ENCODE data around the gene PRPH2.
"Not testable (repeated sequence)": the region's sequence is repeated elsewhere in the genome, so short reads cannot be mapped to it uniquely, and the experiment has no call there.

PRPH2 gene

DNA sequence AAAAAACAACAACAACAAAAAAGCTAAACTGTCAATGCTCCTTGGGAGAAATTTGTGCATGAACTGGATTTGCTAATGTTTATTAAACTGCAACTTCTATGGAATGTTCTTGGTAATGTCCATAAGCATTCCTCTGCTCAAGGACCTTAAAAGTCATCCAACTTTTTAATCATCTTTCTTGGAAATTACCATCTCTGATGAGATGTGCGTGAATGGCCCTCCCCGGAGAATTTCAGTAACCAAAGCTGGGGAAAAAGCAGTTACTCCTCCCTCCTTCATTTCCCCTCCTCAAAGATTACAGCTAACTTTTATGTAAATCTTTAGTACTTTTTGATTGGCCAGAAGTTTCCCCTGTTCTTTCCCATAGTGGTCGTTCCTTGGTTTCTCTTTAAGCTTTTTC lies 18.3 kb upstream of the PRPH2 start:
- Histone ChIP-seq H3K27ac (ENCODE audit: low read depth, low read length, severe bottlenecking) (no peak overlapping the region), H3K9me3 (ENCODE audit: control insufficient read depth, low read length) (no peaks in the 10 kb centered on the region), H3K36me3 (ENCODE audit: control insufficient read depth, insufficient read depth, low read length) (peaks cover 6% of the 10 kb centered on the region), H3K4me1 (ENCODE audit: control insufficient read depth, insufficient read depth, low read length, poor library complexity, severe bottlenecking) (peaks cover 10% of the 10 kb centered on the region), H3K4me3 (ENCODE audit: extremely low read depth, insufficient read depth, low read length, poor library complexity, severe bottlenecking) (no peak overlapping the region)
- WGBS, 2 experiments (ENCODE audit: insufficient coverage in 2 of 2): 100% methylated on average over 1 of the region's 3 CpGs; no CpG with 5 or more reads in 1 of the 2 experiments

- Histone ChIP-seq H3K9me3 (ENCODE audit: control insufficient read depth, low read length) (no peaks in the 10 kb centered on the region), H3K4me1 (ENCODE audit: control insufficient read depth, insufficient read depth, low read length, poor library complexity, severe bottlenecking) (peaks cover 4% of the 10 kb centered on the region), H3K36me3 (ENCODE audit: control insufficient read depth, insufficient read depth, low read length) (no peaks in the 10 kb centered on the region), H3K4me3 (ENCODE audit: extremely low read depth, insufficient read depth, low read length, poor library complexity, severe bottlenecking) (no peak overlapping the region), H3K27ac (ENCODE audit: low read depth, low read length, severe bottlenecking) (no peak overlapping the region)
- 67 to 80% methylated on average over 1 to 2 of the region's 3 CpGs for WGBS, 2 experiments (ENCODE audit: insufficient coverage in 2 of 2)
Measured at GRCh38 chr6:42735976-42736375, 13.6 kb upstream of the PRPH2 start.

GRCh38 chr6:42733867-42734481 lies 11.6 kb upstream of the PRPH2 start:
- not testable (repeated sequence) for H3K4me3 ChIP-seq (ENCODE audit: extremely low read depth, insufficient read depth, low read length, poor library complexity, severe bottlenecking); H3K36me3 ChIP-seq (ENCODE audit: control insufficient read depth, insufficient read depth, low read length); H3K4me1 ChIP-seq (ENCODE audit: control insufficient read depth, insufficient read depth, low read length, poor library complexity, severe bottlenecking); H3K27ac ChIP-seq (ENCODE audit: low read depth, low read length, severe bottlenecking); H3K9me3 ChIP-seq (ENCODE audit: control insufficient read depth, low read length)
- 90 to 98% methylated on average over 5 to 10 of the region's 13 CpGs for WGBS, 2 experiments (ENCODE audit: insufficient coverage in 2 of 2)

DNA sequence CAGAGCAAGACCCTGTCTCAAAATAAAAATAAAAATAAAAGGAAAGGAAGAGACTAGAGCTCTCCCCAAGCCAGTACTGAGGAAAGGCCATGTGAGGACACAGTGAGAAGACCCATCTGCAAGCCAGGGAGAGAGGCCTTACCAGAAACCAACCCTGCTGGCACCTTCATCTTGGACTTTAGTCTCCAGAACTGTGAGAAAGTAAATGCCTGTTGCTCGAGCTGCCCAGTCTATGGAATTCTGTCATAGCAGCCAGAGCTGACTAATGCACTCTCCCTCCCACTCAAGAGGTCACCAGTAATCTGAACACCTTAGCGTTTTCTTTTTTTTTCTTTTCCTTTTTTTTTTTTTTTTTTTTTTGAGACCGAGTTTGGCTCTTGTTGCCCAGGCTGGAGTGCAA lies 7.3 kb upstream of the PRPH2 start:
- 50 to 100% methylated on average over 1 of the region's 3 CpGs for WGBS, 2 experiments (ENCODE audit: insufficient coverage in 2 of 2)
- Histone ChIP-seq H3K4me3 (ENCODE audit: extremely low read depth, insufficient read depth, low read length, poor library complexity, severe bottlenecking) (no peak overlapping the region), H3K36me3 (ENCODE audit: control insufficient read depth, insufficient read depth, low read length) (no peaks in the 10 kb centered on the region), H3K4me1 (ENCODE audit: control insufficient read depth, insufficient read depth, low read length, poor library complexity, severe bottlenecking) (peaks cover 4% of the 10 kb centered on the region), H3K27ac (ENCODE audit: low read depth, low read length, severe bottlenecking) (no peak overlapping the region), H3K9me3 (ENCODE audit: control insufficient read depth, low read length) (no peaks in the 10 kb centered on the region)

- Histone ChIP-seq H3K4me3 (ENCODE audit: extremely low read depth, insufficient read depth, low read length, poor library complexity, severe bottlenecking) (no peak overlapping the region), H3K36me3 (ENCODE audit: control insufficient read depth, insufficient read depth, low read length) (no peaks in the 10 kb centered on the region)
- 93 to 96% methylated on average over 3 to 21 of the region's 22 CpGs for WGBS, 2 experiments (ENCODE audit: insufficient coverage in 2 of 2)
Measured at GRCh38 chr6:42727627-42728026, 5.2 kb upstream of the PRPH2 start.

GRCh38 chr6:42727087-42727611 lies 4.8 kb upstream of the PRPH2 start:
- Histone ChIP-seq H3K4me1 (ENCODE audit: control insufficient read depth, insufficient read depth, low read length, poor library complexity, severe bottlenecking) (no peaks in the 10 kb centered on the region), H3K4me3 (ENCODE audit: extremely low read depth, insufficient read depth, low read length, poor library complexity, severe bottlenecking) (no peak overlapping the region), H3K36me3 (ENCODE audit: control insufficient read depth, insufficient read depth, low read length) (no peaks in the 10 kb centered on the region), H3K27ac (ENCODE audit: low read depth, low read length, severe bottlenecking) (no peak overlapping the region), H3K9me3 (ENCODE audit: control insufficient read depth, low read length) (no peaks in the 10 kb centered on the region)
- WGBS, 2 experiments (ENCODE audit: insufficient coverage in 2 of 2): 95 to 96% methylated on average over 47 to 51 of the region's 52 CpGs

More at GRCh38 chr6:42727627-42728026, 5.2 kb upstream of the PRPH2 start:
- Histone ChIP-seq H3K4me1 (ENCODE audit: control insufficient read depth, insufficient read depth, low read length, poor library complexity, severe bottlenecking) (no peaks in the 10 kb centered on the region), H3K27ac (ENCODE audit: low read depth, low read length, severe bottlenecking) (no peak overlapping the region), H3K9me3 (ENCODE audit: control insufficient read depth, low read length) (no peaks in the 10 kb centered on the region)

- no peak overlapping the region for H3K4me3 ChIP-seq (ENCODE audit: extremely low read depth, insufficient read depth, low read length, poor library complexity, severe bottlenecking)
- H3K36me3 ChIP-seq (ENCODE audit: control insufficient read depth, insufficient read depth, low read length): no peaks in the 10 kb centered on the region
- WGBS, 2 experiments (ENCODE audit: insufficient coverage in 2 of 2): 22 to 42% methylated on average over 8 to 10 of the region's 14 CpGs
- H3K9me3 ChIP-seq (ENCODE audit: control insufficient read depth, low read length): no peaks in the 10 kb centered on the region
- no peak overlapping the region for H3K27ac ChIP-seq (ENCODE audit: low read depth, low read length, severe bottlenecking)
- H3K4me1 ChIP-seq (ENCODE audit: control insufficient read depth, insufficient read depth, low read length, poor library complexity, severe bottlenecking): no peaks in the 10 kb centered on the region
Measured at GRCh38 chr6:42726485-42727086, 4.2 kb upstream of the PRPH2 start.

GRCh38 chr6:42726026-42726425 lies 3.6 kb upstream of the PRPH2 start:
- H3K9me3 ChIP-seq (ENCODE audit: control insufficient read depth, low read length): no peaks in the 10 kb centered on the region
- H3K27ac ChIP-seq (ENCODE audit: low read depth, low read length, severe bottlenecking): no peak overlapping the region
- H3K36me3 ChIP-seq (ENCODE audit: control insufficient read depth, insufficient read depth, low read length): no peaks in the 10 kb centered on the region
- H3K4me1 ChIP-seq (ENCODE audit: control insufficient read depth, insufficient read depth, low read length, poor library complexity, severe bottlenecking): no peaks in the 10 kb centered on the region
- no peak overlapping the region for H3K4me3 ChIP-seq (ENCODE audit: extremely low read depth, insufficient read depth, low read length, poor library complexity, severe bottlenecking)

- Histone ChIP-seq H3K4me1 (ENCODE audit: control insufficient read depth, insufficient read depth, low read length, poor library complexity, severe bottlenecking) (no peaks in the 10 kb centered on the region), H3K9me3 (ENCODE audit: control insufficient read depth, low read length) (no peaks in the 10 kb centered on the region), H3K36me3 (ENCODE audit: control insufficient read depth, insufficient read depth, low read length) (no peaks in the 10 kb centered on the region), H3K27ac (ENCODE audit: low read depth, low read length, severe bottlenecking) (no peak overlapping the region), H3K4me3 (ENCODE audit: extremely low read depth, insufficient read depth, low read length, poor library complexity, severe bottlenecking) (no peak overlapping the region)
Measured at GRCh38 chr6:42724825-42725224, 2.4 kb upstream of the PRPH2 start.

GRCh38 chr6:42720739-42721138 lies 1.7 kb downstream of the PRPH2 start:
- peaks cover 3% of the 10 kb centered on the region for H3K4me1 ChIP-seq (ENCODE audit: control insufficient read depth, insufficient read depth, low read length, poor library complexity, severe bottlenecking)
- H3K9me3 ChIP-seq (ENCODE audit: control insufficient read depth, low read length): no peaks in the 10 kb centered on the region
- 59 to 77% methylated on average over 6 to 7 of the region's 8 CpGs for WGBS, 2 experiments (ENCODE audit: insufficient coverage in 2 of 2)
- H3K4me3 ChIP-seq (ENCODE audit: extremely low read depth, insufficient read depth, low read length, poor library complexity, severe bottlenecking): no peak overlapping the region
- H3K36me3 ChIP-seq (ENCODE audit: control insufficient read depth, insufficient read depth, low read length): no peaks in the 10 kb centered on the region
- H3K27ac ChIP-seq (ENCODE audit: low read depth, low read length, severe bottlenecking): no peak overlapping the region

- WGBS, 2 experiments (ENCODE audit: insufficient coverage in 2 of 2): 87 to 93% methylated on average over 2 to 3 of the region's 4 CpGs
- no peaks in the 10 kb centered on the region for H3K36me3 ChIP-seq (ENCODE audit: control insufficient read depth, insufficient read depth, low read length)
Measured at GRCh38 chr6:42715871-42716270, 6.5 kb downstream of the PRPH2 start.

More at GRCh38 chr6:42715871-42716270, 6.5 kb downstream of the PRPH2 start:
- Histone ChIP-seq H3K9me3 (ENCODE audit: control insufficient read depth, low read length) (peaks cover 19% of the 10 kb centered on the region), H3K27ac (ENCODE audit: low read depth, low read length, severe bottlenecking) (no peak overlapping the region), H3K4me3 (ENCODE audit: extremely low read depth, insufficient read depth, low read length, poor library complexity, severe bottlenecking) (no peak overlapping the region), H3K4me1 (ENCODE audit: control insufficient read depth, insufficient read depth, low read length, poor library complexity, severe bottlenecking) (peaks cover 7% of the 10 kb centered on the region)

Measured in mesodermal cell (in vitro differentiated cells).